ENCODE measurements around the gene CDC14B. TPM values are rescaled to one million over a fixed set of nuclear protein-coding genes. Genes with fewer than 3 reads are reported as not detected.

CDC14B gene
- total and polyA plus RNA-seq, 2 of the 4 experiments (the other 2 are of a cell fraction), result 9.7 to 26.3 TPM

DNA sequence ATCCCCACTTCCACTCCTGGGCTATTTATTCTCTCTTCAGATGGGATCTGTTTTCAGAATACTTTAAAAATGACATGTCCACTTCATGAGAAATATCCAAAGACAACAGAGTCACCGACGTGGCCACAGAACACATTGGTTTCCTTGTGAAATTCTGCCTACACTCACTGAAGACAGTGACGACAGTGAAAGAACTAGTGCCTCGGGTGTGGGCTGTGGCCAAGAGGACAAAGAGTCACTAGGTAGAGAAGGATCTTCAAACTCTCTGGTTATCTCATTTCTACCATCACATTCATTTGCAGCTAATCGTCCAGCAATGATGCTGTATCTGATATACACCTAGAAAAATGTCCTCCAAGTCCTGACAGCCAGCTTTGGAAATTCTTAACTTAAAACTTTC lies 110.6 kb downstream of the CDC14B start:
- Histone ChIP-seq H2BK20ac (ENCODE audit: low read depth, low read length) (no peak overlapping the region), H4K20me1 (ENCODE audit: insufficient read depth, low read length) (no peaks in the 10 kb centered on the region), H2AK9ac (replicated peaks; ENCODE audit: low read depth, low read length, poor library complexity) (no peak overlapping the region), H2BK120ac (ENCODE audit: low read depth, low read length) (no peak overlapping the region), H3K4me3 (ENCODE audit: insufficient read depth, low read depth, low read length) (no peak overlapping the region), H4K91ac (ENCODE audit: insufficient read depth, low read depth, low read length) (no peak overlapping the region), H4K5ac (ENCODE audit: low read depth, low read length) (no peak overlapping the region), H3K4ac (ENCODE audit: low read depth, low read length) (no peak overlapping the region), H3K27ac (ENCODE audit: insufficient read depth, low read length) (no peak overlapping the region), H3K9me3 (ENCODE audit: control insufficient read depth, insufficient read depth, low read length) (no peaks in the 10 kb centered on the region), H3K23ac (ENCODE audit: low read depth, low read length) (no peak overlapping the region), H3K18ac (ENCODE audit: low read depth, low read length) (no peak overlapping the region), H3K4me1 (ENCODE audit: control insufficient read depth, insufficient read depth, low read length) (peaks cover 8% of the 10 kb centered on the region), H3K27me3 (ENCODE audit: control insufficient read depth, insufficient read depth, low read length) (no peaks in the 10 kb centered on the region), H3K79me1 (ENCODE audit: low read depth in 1 of 2, low read length in 2 of 2) (peaks cover 0 to 9% of the 10 kb centered on the region in 2 experiments; a peak in 3 of 4 replicates), H3K9me1 (ENCODE audit: insufficient read depth, low read length) (peaks cover 14% of the 10 kb centered on the region; the same call in 1 of the 2 replicates), H3K4me2 (ENCODE audit: low read depth, low read length) (no peak overlapping the region), H2BK5ac (ENCODE audit: low read depth, low read length, poor library complexity, severe bottlenecking) (no peak overlapping the region), H2AFZ (replicated peaks; ENCODE audit: low read length, poor library complexity) (no peak overlapping the region), H3K56ac (ENCODE audit: extremely low read depth, insufficient read depth, low read length) (no peak overlapping the region), H2AK5ac (ENCODE audit: low read depth, low read length) (no peak overlapping the region), H3K14ac (replicated peaks; ENCODE audit: low read depth, low read length) (no peak overlapping the region), H4K8ac (ENCODE audit: low read depth in 2 of 2, low read length in 2 of 2) (no peak overlapping the region), H2BK15ac (ENCODE audit: low read depth, low read length) (no peak overlapping the region), H3K36me3 (ENCODE audit: control insufficient read depth, insufficient read depth, low read length) (peaks cover 11% of the 10 kb centered on the region), H3K9ac (ENCODE audit: low read depth, low read length) (no peak overlapping the region)
- BruUV-seq (replicated peaks), result no TSS peak
- TF ChIP-seq CTCF (conservative IDR thresholded peaks at IDR 0.05; ENCODE audit: low read depth, low read length) (no peak), USF2 (IDR thresholded peaks at IDR 0.05; ENCODE audit: low read depth, low read length) (no peak), CEBPB (IDR thresholded peaks at IDR 0.05; ENCODE audit: low read depth, low read length) (no peak), MAFK (IDR thresholded peaks at IDR 0.05; ENCODE audit: low read depth, low read length) (no peak), POLR2A (IDR thresholded peaks at IDR 0.05; ENCODE audit: low read depth, low read length) (no peak), RAD21 (IDR thresholded peaks at IDR 0.05; ENCODE audit: low read length) (no peak), SMC3 (IDR thresholded peaks at IDR 0.05; ENCODE audit: low read depth, low read length) (no peak), CHD1 (IDR thresholded peaks at IDR 0.05; ENCODE audit: low read depth, low read length) (no peak), RFX5 (IDR thresholded peaks at IDR 0.05; ENCODE audit: low read depth, low read length) (no peak), MAZ (IDR thresholded peaks at IDR 0.05; ENCODE audit: borderline replicate concordance, low read depth, low read length) (no peak), MXI1 (IDR thresholded peaks at IDR 0.05; ENCODE audit: borderline replicate concordance, low read depth, low read length) (no peak), NFE2L2 (IDR thresholded peaks at IDR 0.05; ENCODE audit: low read depth, low read length) (no peak), FOS (IDR thresholded peaks at IDR 0.05; ENCODE audit: low read depth, low read length) (no peak), BHLHE40 (IDR thresholded peaks at IDR 0.05; ENCODE audit: low read depth, low read length) (no peak)
- TF ChIP-seq, protein P1, sequence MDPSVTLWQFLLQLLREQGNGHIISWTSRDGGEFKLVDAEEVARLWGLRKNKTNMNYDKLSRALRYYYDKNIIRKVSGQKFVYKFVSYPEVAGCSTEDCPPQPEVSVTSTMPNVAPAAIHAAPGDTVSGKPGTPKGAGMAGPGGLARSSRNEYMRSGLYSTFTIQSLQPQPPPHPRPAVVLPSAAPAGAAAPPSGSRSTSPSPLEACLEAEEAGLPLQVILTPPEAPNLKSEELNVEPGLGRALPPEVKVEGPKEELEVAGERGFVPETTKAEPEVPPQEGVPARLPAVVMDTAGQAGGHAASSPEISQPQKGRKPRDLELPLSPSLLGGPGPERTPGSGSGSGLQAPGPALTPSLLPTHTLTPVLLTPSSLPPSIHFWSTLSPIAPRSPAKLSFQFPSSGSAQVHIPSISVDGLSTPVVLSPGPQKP (IDR thresholded peaks at IDR 0.05; ENCODE audit: borderline replicate concordance, low read depth, low read length), result no peak
- WGBS, 2 experiments (ENCODE audit: extremely low coverage in 2 of 2, insufficient read length in 1 of 2), result no CpG with 5 or more reads among the region's 5 CpGs
- ATAC-seq (ENCODE audit: low read depth), result no peak
- intact Hi-C loops (cut with micrococcal nuclease), result no loop called here
- dilution Hi-C loops (cut with HindIII; ENCODE audit: low sequenced_read_pairs, unreplicated experiment), result no loop called here
- in situ Hi-C loops (cut with MboI; ENCODE audit: low sequenced_read_pairs), result no loop called here
- DNase-seq, result no peak
- POLR2A ChIA-PET (ENCODE audit: unreplicated experiment), result no interaction called here
- CTCF ChIA-PET, result no interaction called here

All from IMR-90 (cell line).